ENCODE data around the gene GOLGA8O. TPM values are rescaled to one million over a fixed set of nuclear protein-coding genes. Genes with fewer than 3 reads are reported as not detected.
"Not testable (repeated sequence)": the region's sequence is repeated elsewhere in the genome, so short reads cannot be mapped to it uniquely, and the experiment has no call there.

GOLGA8O gene
- total RNA-seq (2022) (not detected in 2 replicates), Bru-seq, nascent RNA (not detected), BruChase-seq, experiment 1, labeled RNA remaining after a 6-hour chase (not detected), BruChase-seq, experiment 2, labeled RNA remaining after a 2-hour chase (percentile 9 among the genes with signal in this experiment)
- long read RNA-seq: 0 reads

GRCh38 chr15:32455534-32455933, at the start of gene GOLGA8O:
TSS of gene GOLGA8O (minus strand) at chr15:32455634. CDS start at chr15:32455536, 98 bp downstream.
- H3K4me3 Mint-ChIP-seq (ENCODE audit: low read depth, unreplicated experiment); H3K36me3 Mint-ChIP-seq (ENCODE audit: insufficient read depth, unreplicated experiment); H3K9me3 Mint-ChIP-seq (ENCODE audit: low read depth, unreplicated experiment); H3K27ac Mint-ChIP-seq (ENCODE audit: unreplicated experiment); H3K4me1 Mint-ChIP-seq (ENCODE audit: low read depth, unreplicated experiment); intact Hi-C loops (cut with micrococcal nuclease; ENCODE audit: unreplicated experiment); H3K27me3 Mint-ChIP-seq (ENCODE audit: unreplicated experiment); BruUV-seq (replicated peaks); DNase-seq; CTCF ChIA-PET: not testable (repeated sequence)

GRCh38 chr15:32504152-32504811, 48.8 kb upstream of the GOLGA8O start:
- H3K27me3 Mint-ChIP-seq (ENCODE audit: unreplicated experiment); H3K9me3 Mint-ChIP-seq (ENCODE audit: low read depth, unreplicated experiment); DNase-seq; CTCF ChIA-PET; H3K4me1 Mint-ChIP-seq (ENCODE audit: low read depth, unreplicated experiment); H3K36me3 Mint-ChIP-seq (ENCODE audit: insufficient read depth, unreplicated experiment); H3K27ac Mint-ChIP-seq (ENCODE audit: unreplicated experiment); H3K4me3 Mint-ChIP-seq (ENCODE audit: low read depth, unreplicated experiment); intact Hi-C loops (cut with micrococcal nuclease; ENCODE audit: unreplicated experiment); BruUV-seq (replicated peaks): not testable (repeated sequence)

- CTCF ChIA-PET; H3K27ac Mint-ChIP-seq (ENCODE audit: unreplicated experiment); H3K9me3 Mint-ChIP-seq (ENCODE audit: low read depth, unreplicated experiment); BruUV-seq (replicated peaks); intact Hi-C loops (cut with micrococcal nuclease; ENCODE audit: unreplicated experiment); H3K4me1 Mint-ChIP-seq (ENCODE audit: low read depth, unreplicated experiment); H3K27me3 Mint-ChIP-seq (ENCODE audit: unreplicated experiment); H3K4me3 Mint-ChIP-seq (ENCODE audit: low read depth, unreplicated experiment); H3K36me3 Mint-ChIP-seq (ENCODE audit: insufficient read depth, unreplicated experiment); DNase-seq: not testable (repeated sequence)
Observed at GRCh38 chr15:32502946-32503345, 47.5 kb upstream of the GOLGA8O start.

- H3K36me3 Mint-ChIP-seq (ENCODE audit: insufficient read depth, unreplicated experiment); H3K4me3 Mint-ChIP-seq (ENCODE audit: low read depth, unreplicated experiment); DNase-seq; H3K27ac Mint-ChIP-seq (ENCODE audit: unreplicated experiment); CTCF ChIA-PET; intact Hi-C loops (cut with micrococcal nuclease; ENCODE audit: unreplicated experiment); H3K4me1 Mint-ChIP-seq (ENCODE audit: low read depth, unreplicated experiment); H3K9me3 Mint-ChIP-seq (ENCODE audit: low read depth, unreplicated experiment); BruUV-seq (replicated peaks): not testable (repeated sequence)
- peaks cover 11% of the 10 kb centered on the region for H3K27me3 Mint-ChIP-seq (ENCODE audit: unreplicated experiment)
Observed at GRCh38 chr15:32492768-32493167, 37.3 kb upstream of the GOLGA8O start.

GRCh38 chr15:32486474-32486873, 31.0 kb upstream of the GOLGA8O start:
- DNase-seq: not testable (repeated sequence)

GRCh38 chr15:32483377-32483776, 27.9 kb upstream of the GOLGA8O start:
- CTCF ChIA-PET; H3K4me3 Mint-ChIP-seq (ENCODE audit: low read depth, unreplicated experiment); H3K27ac Mint-ChIP-seq (ENCODE audit: unreplicated experiment); H3K27me3 Mint-ChIP-seq (ENCODE audit: unreplicated experiment); intact Hi-C loops (cut with micrococcal nuclease; ENCODE audit: unreplicated experiment); DNase-seq; H3K9me3 Mint-ChIP-seq (ENCODE audit: low read depth, unreplicated experiment); H3K4me1 Mint-ChIP-seq (ENCODE audit: low read depth, unreplicated experiment); BruUV-seq (replicated peaks); H3K36me3 Mint-ChIP-seq (ENCODE audit: insufficient read depth, unreplicated experiment): not testable (repeated sequence)

More at GRCh38 chr15:32486474-32486873, 31.0 kb upstream of the GOLGA8O start:
- H3K27me3 Mint-ChIP-seq (ENCODE audit: unreplicated experiment); H3K4me1 Mint-ChIP-seq (ENCODE audit: low read depth, unreplicated experiment); intact Hi-C loops (cut with micrococcal nuclease; ENCODE audit: unreplicated experiment); BruUV-seq (replicated peaks); H3K9me3 Mint-ChIP-seq (ENCODE audit: low read depth, unreplicated experiment); H3K4me3 Mint-ChIP-seq (ENCODE audit: low read depth, unreplicated experiment); H3K27ac Mint-ChIP-seq (ENCODE audit: unreplicated experiment); H3K36me3 Mint-ChIP-seq (ENCODE audit: insufficient read depth, unreplicated experiment); CTCF ChIA-PET: not testable (repeated sequence)

GRCh38 chr15:32481683-32482082, 26.2 kb upstream of the GOLGA8O start:
- H3K4me1 Mint-ChIP-seq (ENCODE audit: low read depth, unreplicated experiment); DNase-seq; H3K27me3 Mint-ChIP-seq (ENCODE audit: unreplicated experiment); H3K36me3 Mint-ChIP-seq (ENCODE audit: insufficient read depth, unreplicated experiment); BruUV-seq (replicated peaks); H3K9me3 Mint-ChIP-seq (ENCODE audit: low read depth, unreplicated experiment); H3K4me3 Mint-ChIP-seq (ENCODE audit: low read depth, unreplicated experiment); intact Hi-C loops (cut with micrococcal nuclease; ENCODE audit: unreplicated experiment); CTCF ChIA-PET; H3K27ac Mint-ChIP-seq (ENCODE audit: unreplicated experiment): not testable (repeated sequence)

- H3K4me1 Mint-ChIP-seq (ENCODE audit: low read depth, unreplicated experiment); BruUV-seq (replicated peaks); H3K36me3 Mint-ChIP-seq (ENCODE audit: insufficient read depth, unreplicated experiment); H3K9me3 Mint-ChIP-seq (ENCODE audit: low read depth, unreplicated experiment); intact Hi-C loops (cut with micrococcal nuclease; ENCODE audit: unreplicated experiment); H3K27ac Mint-ChIP-seq (ENCODE audit: unreplicated experiment); H3K27me3 Mint-ChIP-seq (ENCODE audit: unreplicated experiment); DNase-seq; H3K4me3 Mint-ChIP-seq (ENCODE audit: low read depth, unreplicated experiment); CTCF ChIA-PET: not testable (repeated sequence)
Observed at GRCh38 chr15:32468076-32468475, 12.6 kb upstream of the GOLGA8O start.

GRCh38 chr15:32440445-32440977, 14.9 kb downstream of the GOLGA8O start:
- CTCF ChIA-PET; H3K27ac Mint-ChIP-seq (ENCODE audit: unreplicated experiment); H3K9me3 Mint-ChIP-seq (ENCODE audit: low read depth, unreplicated experiment); H3K36me3 Mint-ChIP-seq (ENCODE audit: insufficient read depth, unreplicated experiment); DNase-seq; H3K4me1 Mint-ChIP-seq (ENCODE audit: low read depth, unreplicated experiment); intact Hi-C loops (cut with micrococcal nuclease; ENCODE audit: unreplicated experiment); BruUV-seq (replicated peaks); H3K4me3 Mint-ChIP-seq (ENCODE audit: low read depth, unreplicated experiment); H3K27me3 Mint-ChIP-seq (ENCODE audit: unreplicated experiment): not testable (repeated sequence)
